ENCODE data around the gene EML1. TPM values are rescaled to one million over a fixed set of nuclear protein-coding genes. Genes with fewer than 3 reads are reported as not detected.

EML1 gene
- total RNA-seq, 2 donors from 2014 or later: 23.6 to 34.6 TPM

DNA sequence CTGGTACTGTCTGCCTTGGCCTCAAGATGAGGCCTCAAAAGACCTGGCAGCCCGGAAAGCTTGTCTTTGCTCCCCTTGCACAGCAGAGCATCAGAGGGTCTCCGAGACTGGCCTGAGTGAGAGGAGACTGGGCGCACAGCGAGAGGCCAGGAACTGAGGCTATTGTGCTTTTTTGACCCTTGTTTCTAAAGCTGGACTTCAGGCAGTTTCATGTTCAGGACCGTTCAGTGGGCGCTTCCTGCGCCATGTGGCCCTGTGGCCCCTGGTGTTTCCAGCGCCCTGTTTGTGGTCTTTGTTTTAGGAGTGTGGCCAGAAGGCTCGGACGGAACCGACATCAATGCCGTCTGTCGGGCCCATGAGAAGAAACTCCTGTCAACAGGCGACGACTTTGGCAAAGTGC, 145.7 kb downstream of the EML1 start:
- Histone ChIP-seq H3K4me3 (no peak overlapping the region), H3K4me1 (no peaks in the 10 kb centered on the region), H3K27me3 (no peaks in the 10 kb centered on the region), H3K36me3 (replicated peaks in 1 of 2; ENCODE audit: insufficient read depth in 1 of 2, low read depth in 2 of 2) (peaks cover 0 to 2% of the 10 kb centered on the region in 2 donors), H3K27ac (no peak overlapping the region), H3K9me3 (no peaks in the 10 kb centered on the region)
- no peak for TF ChIP-seq POLR2A (IDR thresholded peaks at IDR 0.05)
- TF ChIP-seq, protein P1, sequence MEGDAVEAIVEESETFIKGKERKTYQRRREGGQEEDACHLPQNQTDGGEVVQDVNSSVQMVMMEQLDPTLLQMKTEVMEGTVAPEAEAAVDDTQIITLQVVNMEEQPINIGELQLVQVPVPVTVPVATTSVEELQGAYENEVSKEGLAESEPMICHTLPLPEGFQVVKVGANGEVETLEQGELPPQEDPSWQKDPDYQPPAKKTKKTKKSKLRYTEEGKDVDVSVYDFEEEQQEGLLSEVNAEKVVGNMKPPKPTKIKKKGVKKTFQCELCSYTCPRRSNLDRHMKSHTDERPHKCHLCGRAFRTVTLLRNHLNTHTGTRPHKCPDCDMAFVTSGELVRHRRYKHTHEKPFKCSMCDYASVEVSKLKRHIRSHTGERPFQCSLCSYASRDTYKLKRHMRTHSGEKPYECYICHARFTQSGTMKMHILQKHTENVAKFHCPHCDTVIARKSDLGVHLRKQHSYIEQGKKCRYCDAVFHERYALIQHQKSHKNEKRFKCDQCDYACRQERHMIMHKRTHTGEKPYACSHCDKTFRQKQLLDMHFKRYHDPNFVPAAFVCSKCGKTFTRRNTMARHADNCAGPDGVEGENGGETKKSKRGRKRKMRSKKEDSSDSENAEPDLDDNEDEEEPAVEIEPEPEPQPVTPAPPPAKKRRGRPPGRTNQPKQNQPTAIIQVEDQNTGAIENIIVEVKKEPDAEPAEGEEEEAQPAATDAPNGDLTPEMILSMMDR (IDR thresholded peaks at IDR 0.05): no peak
- ATAC-seq (no peak), DNase-seq (no peak)
- WGBS, 2 donors: 94 to 99% methylated on average over 15 of the region's 15 CpGs
- intact Hi-C loops (cut with DNase I): no loop called here

DNA sequence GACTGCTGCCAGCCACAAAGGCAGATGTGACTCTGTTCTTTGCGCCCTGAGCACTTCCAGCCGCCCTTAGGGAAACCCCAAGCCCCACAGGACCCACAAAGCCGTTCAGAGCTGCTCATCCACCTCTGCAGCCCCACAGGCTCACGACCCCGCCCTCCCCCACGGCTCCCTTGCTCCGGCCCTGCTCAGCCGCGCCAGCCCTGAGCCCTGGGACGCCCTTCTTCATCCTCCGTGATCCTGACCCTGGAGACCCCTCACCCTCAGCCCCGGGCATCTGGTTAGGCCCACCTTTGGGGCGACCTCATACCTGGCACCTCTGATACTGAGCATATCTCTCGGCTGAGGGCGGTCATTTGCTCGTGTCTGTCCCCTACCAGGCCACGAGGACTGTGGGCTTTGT, 146.2 kb downstream of the EML1 start:
- TF ChIP-seq POLR2A (IDR thresholded peaks at IDR 0.05): no peak
- TF ChIP-seq, protein P1 (IDR thresholded peaks at IDR 0.05): no peak
- DNase-seq (no peak), ATAC-seq (no peak)
- no peaks in the 10 kb centered on the region for H3K9me3 ChIP-seq
- H3K27me3 ChIP-seq: no peaks in the 10 kb centered on the region
- intact Hi-C loops (cut with DNase I): no loop called here
- no peak overlapping the region for H3K27ac ChIP-seq
- WGBS, 2 donors: 94 to 98% methylated on average over 13 to 14 of the region's 17 CpGs
- H3K36me3 ChIP-seq (replicated peaks in 1 of 2; ENCODE audit: insufficient read depth in 1 of 2, low read depth in 2 of 2): peaks cover 0 to 2% of the 10 kb centered on the region in 2 donors
- H3K4me1 ChIP-seq: no peaks in the 10 kb centered on the region
- H3K4me3 ChIP-seq: no peak overlapping the region

DNA sequence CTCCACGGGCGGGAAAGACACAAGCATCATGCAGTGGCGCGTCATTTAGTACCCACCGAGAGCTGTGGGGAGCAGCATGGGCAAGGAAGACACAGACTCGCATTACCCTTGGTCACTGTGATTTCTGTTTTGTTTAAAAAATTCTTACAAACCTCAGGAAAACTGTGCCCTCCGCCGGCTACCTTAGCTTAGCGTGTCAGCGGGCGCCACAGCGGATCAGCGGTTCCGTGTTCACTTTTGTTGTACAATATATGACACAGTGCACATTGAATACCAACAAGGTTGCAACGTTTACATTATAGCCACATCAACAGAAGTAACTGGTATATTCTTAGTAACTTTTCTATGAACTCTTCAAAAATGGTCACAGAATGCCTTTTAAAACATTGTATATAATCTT, 146.9 kb downstream of the EML1 start:
- no peak overlapping the region for H3K27ac ChIP-seq
- H3K9me3 ChIP-seq: no peaks in the 10 kb centered on the region
- intact Hi-C loops (cut with DNase I): no loop called here
- WGBS, 2 donors: 92 to 94% methylated on average over 15 of the region's 15 CpGs
- ATAC-seq: no peak
- H3K4me1 ChIP-seq: no peaks in the 10 kb centered on the region
- DNase-seq: no peak
- H3K36me3 ChIP-seq (replicated peaks in 1 of 2; ENCODE audit: insufficient read depth in 1 of 2, low read depth in 2 of 2): peaks cover 0 to 2% of the 10 kb centered on the region in 2 donors
- TF ChIP-seq POLR2A (IDR thresholded peaks at IDR 0.05): no peak
- TF ChIP-seq, protein P1 (IDR thresholded peaks at IDR 0.05): no peak
- no peaks in the 10 kb centered on the region for H3K27me3 ChIP-seq
- no peak overlapping the region for H3K4me3 ChIP-seq

DNA sequence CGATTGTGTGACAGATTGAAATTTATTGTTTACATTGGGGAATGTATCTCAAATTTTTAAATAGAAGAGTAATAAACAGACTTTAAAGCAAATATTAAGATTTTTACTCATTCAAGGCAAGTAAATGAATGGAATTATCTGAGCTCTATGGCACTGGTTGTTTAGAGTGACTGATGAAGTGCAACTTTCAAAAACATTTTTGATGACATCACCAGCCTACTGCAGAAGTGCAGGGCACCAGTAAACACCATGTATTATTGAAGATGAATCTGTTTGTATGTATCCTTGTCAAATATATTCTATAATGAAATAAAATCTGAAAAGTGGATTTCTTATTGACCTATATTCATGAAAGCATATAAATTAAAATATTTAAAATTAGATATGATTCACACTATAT, 148.0 kb downstream of the EML1 start:
- WGBS, 2 donors: 19 to 37% methylated on average over 1 of the region's 1 CpG
- intact Hi-C loops (cut with DNase I): no loop called here
- DNase-seq: no peak
- Histone ChIP-seq H3K27ac (no peak overlapping the region), H3K27me3 (no peaks in the 10 kb centered on the region), H3K4me1 (no peaks in the 10 kb centered on the region), H3K4me3 (no peak overlapping the region), H3K9me3 (no peaks in the 10 kb centered on the region), H3K36me3 (replicated peaks in 1 of 2; ENCODE audit: insufficient read depth in 1 of 2, low read depth in 2 of 2) (peaks cover 0 to 2% of the 10 kb centered on the region in 2 donors)
- no peak for TF ChIP-seq POLR2A (IDR thresholded peaks at IDR 0.05)
- TF ChIP-seq, protein P1 (IDR thresholded peaks at IDR 0.05): no peak
- ATAC-seq: no peak

DNA sequence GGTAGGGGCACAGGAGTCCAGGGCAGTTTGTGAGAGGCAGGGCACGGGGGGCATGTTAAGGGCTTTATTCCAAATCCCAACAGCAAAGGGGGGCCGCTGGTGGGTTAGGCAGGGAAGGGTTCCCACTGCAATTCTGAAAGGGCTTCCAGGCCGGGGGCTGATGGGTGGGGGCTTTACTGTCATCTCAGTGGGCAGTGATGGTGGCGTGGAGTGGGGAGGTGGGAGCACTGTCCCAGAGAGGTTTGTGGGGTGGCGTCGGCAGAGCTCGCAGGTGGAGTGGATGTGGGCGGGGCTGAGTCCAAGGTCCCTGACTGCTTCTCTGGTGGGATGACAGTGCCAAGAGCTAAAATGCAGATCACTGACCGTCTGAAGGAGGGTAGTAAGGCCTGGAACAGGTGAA, 150.4 kb downstream of the EML1 start:
- intact Hi-C loops (cut with DNase I): no loop called here
- Histone ChIP-seq H3K4me3 (no peak overlapping the region), H3K36me3 (replicated peaks in 1 of 2; ENCODE audit: insufficient read depth in 1 of 2, low read depth in 2 of 2) (peaks cover 0 to 2% of the 10 kb centered on the region in 2 donors), H3K27me3 (no peaks in the 10 kb centered on the region), H3K9me3 (no peaks in the 10 kb centered on the region), H3K4me1 (peaks cover 23% of the 10 kb centered on the region), H3K27ac (no peak overlapping the region)
- no peak for DNase-seq
- TF ChIP-seq POLR2A (IDR thresholded peaks at IDR 0.05): no peak
- TF ChIP-seq, protein P1 (IDR thresholded peaks at IDR 0.05): no peak
- no peak for ATAC-seq
- 82 to 84% methylated on average over 8 to 9 of the region's 9 CpGs for WGBS, 2 donors

All from body of pancreas (tissue), 4 donors.